ENCODE measurements around the gene MVB12A.

The MVB12A gene

DNA sequence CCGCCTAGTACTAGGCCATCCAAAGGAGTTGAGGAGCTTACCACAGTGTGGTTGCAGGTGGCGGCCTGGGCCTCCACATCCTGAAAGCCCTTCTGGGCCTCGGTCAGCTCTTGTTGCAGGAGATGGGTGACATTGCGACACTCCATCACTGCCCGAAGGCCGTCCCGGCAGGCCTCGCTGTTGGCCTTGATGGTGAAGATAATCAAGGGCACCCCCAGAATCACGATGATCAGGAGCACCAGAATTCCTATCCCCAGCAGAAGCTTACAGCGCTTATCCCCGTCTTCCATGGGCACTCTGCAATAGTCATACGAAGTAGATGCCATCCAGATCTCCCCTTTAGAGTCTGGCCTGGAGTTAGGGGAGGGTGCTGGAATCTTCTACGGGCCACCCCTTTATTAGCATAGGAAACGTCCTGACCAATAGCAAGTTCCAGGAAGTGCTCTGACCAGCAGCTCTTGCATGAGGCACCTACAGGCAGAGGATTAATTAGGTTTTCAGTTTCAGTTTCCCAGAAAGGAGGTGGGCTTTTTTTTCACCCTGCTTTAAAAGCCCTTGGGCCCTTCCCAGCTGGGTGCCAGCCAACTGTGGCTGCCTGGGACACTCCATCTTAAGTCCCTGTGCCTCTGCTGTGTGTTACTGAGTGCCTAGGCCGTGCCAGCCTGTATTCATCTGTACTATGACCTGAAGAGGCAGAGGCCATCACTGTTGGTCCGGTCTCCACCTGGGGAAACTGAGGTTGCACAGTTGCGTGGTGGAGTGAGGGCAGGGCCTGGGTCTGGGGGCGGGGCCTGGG is 14.4 kb upstream of the MVB12A start, which contains the start of gene BST2:
Gene BST2 (minus strand): TSS at position 381 of the 796 bp plus-strand sequence. CDS start 55 bp downstream, at position 326.
- DNase-seq, result peak; percentile 41 to 69

DNA sequence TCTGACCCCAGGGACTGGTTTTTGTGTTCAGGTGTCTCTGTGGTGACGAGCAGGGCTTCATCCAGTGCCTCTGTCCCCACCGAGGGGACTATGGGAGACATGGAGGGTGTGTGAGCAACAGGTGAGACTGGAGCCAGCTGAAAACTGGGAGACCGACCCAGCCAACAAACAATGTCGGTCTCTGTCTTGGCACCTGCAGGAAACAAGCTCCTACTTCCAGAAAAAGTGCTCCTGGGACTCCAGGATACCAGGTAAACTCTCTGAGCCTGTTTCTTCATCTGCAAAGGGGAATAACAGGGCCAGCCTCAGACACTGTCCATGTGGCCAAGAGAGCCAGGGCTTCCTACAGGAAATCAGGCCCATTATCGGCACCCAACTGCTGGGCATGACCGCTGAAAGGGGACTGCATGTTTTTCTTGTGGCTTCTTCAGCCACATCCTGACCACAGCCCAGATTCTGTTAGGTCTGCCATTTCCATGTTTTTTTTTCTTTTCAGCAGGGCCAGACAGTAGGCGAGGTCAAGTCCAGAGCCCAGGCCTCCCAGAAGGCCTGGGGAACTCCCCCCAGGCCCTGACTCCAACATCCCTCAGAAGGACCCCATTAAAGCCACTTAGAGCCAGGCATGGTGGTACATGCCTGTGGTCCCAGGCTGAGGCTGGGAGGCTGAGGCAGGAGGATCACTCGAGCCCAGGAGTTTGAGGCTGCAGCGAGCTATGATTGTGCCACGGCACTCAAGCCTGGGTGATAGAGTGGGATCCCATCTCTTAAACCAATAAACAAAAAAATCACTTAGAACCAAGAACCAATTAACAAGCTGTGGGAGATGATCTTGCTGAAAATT is 13.6 kb upstream of the MVB12A start:
- no peak for DNase-seq

DNA sequence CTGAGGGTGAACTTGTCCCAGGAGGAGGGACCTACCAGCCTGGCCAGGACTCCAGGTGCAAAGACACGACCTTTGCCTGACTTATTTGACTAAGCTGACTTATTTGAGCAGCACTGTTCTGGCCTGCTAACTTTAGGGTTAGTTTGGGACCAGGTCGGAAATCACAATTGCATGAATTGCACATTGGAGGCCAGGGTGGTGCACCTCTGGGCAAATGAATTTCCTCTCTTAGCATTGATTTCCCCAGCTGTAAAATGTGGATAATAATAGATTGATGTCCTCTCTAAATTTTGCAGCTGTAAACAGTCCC is 13.0 kb upstream of the MVB12A start:
- DNase-seq, result no peak

DNA sequence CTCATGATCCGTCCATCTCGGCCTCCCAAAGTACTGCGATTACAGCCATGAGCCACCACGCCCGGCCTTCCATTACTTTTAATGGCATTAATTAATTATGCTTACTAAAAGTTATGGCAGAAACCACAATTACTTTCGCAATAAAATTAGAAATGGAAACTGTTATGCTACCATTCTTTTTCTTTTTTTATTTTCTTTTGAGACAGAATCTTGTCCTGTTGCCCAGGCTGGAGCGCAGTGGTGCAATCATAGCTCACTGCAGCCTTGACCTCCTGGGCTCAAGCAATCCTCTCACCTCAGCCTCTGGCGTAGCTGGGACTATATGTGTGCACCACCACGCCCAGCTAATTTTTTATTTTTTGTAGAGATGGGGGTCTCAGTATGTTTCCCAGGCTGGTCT is 9.9 kb upstream of the MVB12A start:
- no peak for DNase-seq

DNA sequence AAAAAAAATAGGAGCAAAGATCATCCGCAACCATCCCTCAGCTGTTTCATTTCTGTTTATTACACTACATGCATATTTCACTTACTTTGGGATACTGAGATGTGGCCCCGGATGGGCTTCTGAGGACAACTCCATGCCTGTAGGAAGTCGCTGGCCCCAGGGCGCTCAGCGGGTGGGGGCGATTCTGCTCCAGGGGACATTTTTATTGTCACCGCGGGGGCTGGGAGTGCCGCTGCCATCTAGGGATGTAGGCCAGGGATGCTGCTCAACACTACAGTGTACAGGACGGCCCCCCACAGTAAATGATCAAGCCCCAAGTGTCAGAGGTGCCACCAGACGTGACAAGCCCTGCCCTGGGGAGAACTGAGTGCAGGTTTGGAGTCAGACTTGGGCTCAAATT is 8.0 kb upstream of the MVB12A start:
- DNase-seq, result no peak

DNA sequence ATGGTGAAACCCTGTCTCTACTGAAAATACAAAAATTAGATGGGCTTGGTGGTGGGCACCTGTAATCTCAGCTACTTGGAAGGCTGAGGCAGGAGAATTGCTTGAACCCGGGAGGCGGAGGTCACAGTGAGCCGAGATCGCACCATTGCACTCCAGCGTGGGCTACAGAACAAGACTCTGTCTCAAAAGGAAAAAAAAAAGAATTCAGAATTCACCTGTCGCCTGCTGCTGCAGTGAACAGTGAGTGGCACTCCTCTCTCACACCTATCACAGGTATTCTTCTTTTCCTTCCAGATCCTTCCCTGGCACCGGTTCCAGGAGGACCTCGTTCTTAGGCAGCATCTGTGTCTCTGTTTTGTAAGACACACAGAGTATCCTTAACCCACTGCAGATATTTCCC is 5.8 kb upstream of the MVB12A start:
- DNase-seq, result no peak

DNA sequence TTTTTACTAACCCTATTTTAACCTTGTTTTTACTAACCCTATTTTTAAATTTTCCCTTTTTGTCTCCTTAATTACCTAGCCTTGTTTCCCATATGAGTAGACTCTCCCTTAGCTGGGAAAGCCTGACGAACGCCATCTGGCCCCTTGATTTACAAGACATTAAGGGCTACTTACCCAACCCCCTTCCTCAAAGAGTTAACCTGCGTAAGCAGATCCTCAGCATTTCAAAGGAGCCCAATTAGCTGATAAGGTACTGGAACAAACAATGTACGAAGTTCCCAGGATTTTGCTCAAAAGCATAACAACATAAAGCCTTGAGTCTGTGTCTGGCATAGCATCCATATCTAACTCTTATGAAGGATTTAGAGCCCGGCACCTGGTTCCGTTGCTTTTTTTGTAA is 4.7 kb upstream of the MVB12A start:
- DNase-seq, result no peak

DNA sequence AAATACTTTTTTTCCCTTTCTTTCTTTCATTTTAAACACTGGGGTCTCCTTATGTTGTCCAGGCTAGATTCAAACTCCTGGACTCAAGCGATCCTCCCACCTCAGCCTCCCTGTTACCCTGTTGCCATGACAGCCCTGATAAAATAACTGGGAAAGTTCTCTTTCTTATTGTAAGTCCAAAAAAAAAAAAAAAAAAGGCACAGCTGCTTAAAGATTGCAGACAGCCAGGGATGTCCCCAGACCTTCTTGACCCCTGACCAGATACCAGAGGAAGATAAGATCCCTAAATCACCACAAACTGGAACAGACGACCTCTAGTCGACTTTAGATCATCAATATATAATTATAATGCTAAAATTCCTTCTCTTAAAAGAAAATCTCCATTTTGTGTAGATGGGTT is 1.1 kb upstream of the MVB12A start:
- no peak for DNase-seq

DNA sequence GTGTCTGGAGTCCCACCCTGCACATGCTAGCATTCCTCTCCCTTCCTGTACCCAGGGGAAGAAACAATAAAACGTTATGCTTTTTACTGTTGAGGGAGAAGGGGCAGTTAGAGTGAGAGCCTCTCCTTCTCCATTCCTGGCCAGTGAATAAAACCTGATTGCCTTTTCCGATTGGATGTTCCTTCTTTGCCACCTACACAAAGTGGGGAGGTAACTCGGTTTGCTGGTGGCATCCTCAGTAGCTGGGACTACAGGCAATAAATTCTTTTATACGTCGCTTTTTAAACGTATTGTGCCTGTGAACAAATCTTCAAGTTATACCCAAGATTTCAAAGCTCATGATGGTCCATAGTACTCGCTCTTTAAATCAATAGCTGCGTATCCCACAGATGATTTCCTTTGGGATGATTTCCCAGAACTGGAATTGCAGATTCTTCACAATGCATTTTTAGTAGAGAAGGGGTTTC is 660 bp upstream of the MVB12A start:
- no peak for DNase-seq

DNA sequence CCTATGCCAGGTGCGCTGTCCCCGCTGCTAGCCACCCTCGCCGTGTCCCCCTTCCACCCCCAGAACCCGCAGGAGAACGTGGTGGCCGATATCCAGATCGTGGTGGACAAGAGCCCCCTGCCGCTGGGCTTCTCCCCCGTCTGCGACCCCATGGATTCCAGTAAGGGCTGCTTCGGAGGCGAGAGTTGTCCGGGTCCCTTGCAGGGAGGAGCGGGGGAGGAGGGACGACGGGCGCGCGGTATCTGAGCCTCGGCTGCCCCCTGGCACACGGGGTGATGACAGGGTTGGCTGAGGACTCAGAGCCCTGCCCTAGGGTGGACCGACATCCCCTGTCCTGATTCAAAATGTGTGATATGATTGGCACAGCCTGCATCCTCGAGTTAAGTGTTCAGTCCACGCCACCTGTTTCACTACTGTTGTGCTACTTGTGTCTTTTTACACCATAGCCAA is 653 bp downstream of the MVB12A start:
- peak in 1 of 2 experiments; percentile 19 for DNase-seq

DNA sequence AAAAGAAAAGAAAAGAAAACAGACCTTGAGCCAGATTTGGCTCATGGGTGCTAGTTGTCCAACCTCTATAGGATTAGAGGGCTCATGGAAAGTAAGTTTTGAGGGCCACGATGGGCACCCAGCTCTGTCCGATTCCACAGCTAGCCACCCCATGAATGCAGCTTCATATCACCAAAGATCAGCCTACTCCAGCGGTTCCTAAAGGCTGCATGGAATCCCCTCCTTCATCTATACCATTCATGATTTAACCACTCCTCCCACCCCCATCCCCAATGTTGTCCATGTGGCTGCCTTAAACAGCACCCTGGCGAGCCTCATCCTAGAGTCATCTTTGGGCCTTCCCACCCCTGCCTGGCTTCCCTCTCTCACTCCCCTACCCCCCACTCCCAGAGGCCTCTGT is 2.1 kb downstream of the MVB12A start:
- no peak for DNase-seq

DNA sequence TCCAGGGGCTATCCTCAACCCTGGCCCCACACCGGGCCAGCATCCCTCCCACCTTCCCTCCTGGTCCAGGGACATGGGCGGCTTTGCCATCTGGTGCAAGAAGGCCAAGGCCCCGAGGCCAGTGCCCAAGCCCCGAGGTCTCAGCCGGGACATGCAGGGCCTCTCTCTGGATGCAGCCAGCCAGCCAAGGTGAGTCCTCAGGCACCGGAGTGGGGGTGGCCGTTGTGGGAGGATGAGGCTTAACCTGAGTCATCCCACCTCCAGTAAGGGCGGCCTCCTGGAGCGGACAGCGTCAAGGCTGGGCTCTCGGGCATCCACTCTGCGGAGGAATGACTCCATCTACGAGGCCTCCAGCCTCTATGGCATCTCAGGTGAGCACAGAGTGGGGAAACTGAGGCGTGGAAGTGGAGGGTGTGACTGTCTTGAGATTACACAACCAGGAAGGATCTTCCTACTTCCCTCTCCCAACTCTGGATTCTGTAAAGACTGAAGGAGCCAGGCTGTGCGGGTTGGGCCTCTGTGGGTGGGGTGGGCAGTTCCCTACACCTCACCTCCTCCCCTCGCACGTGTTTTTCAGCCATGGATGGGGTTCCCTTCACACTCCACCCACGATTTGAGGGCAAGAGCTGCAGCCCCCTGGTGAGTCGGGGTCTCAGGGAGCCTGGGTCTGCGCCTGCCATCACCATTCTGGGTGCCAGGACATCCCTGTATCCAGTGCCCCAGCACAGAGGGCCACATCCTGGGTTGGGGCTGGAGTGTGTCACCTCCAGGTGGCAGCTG is 3.8 kb downstream of the MVB12A start:
- no peak for DNase-seq

DNA sequence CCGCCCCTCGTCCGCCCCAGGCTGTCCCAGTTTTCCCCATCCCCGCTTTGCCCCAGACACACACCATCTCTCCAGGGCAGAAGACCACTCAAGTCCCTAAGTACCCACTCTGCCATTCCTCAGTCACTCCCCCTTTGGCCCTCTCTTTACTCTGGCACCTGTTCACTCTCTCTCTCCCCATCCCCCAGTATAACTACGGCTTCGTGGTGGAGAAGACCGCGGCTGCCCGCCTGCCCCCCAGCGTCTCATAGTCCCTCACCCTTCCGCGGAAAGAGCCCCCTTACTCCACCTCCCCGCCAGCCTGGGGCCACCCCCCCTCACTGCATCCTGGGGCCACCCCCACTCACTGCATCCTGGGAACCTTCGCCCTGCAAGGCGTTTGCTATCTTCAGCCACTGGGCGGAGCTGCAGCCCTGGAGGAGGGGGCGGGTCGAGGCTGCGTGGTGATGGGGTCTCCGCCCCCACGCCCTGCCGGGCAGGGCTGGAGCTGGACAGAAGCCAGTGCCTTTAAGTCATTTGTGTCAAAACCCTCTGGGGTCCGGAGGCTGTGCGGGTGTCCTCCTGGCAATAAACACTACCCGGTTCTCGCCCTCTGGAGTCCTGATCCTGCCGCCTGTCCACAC is 5.0 kb downstream of the MVB12A start:
- no peak for DNase-seq

DNA sequence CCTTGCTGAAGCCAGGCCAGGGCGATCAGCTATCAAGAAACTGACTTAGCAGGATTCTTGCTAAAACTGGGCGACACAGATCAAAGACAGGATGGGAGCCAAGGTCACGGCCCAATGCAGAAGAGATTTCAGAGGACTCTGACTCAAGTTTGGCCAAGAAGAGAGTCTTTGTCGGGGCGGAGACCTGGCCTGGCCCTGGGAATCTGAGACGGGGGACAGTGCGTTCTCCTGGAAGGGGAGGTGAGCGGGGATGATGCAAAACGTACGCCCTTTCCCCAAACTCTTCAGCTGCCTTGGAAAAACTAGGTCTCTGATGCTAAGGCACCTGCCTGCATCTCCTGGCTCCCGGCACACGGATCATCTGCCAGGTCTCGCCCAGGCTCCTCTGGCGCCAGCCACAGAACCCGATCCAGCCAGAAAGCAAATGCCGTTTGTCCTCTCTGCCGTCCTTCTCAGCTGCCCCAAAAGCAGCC is 9.8 kb downstream of the MVB12A start:
- DNase-seq, result no peak

DNA sequence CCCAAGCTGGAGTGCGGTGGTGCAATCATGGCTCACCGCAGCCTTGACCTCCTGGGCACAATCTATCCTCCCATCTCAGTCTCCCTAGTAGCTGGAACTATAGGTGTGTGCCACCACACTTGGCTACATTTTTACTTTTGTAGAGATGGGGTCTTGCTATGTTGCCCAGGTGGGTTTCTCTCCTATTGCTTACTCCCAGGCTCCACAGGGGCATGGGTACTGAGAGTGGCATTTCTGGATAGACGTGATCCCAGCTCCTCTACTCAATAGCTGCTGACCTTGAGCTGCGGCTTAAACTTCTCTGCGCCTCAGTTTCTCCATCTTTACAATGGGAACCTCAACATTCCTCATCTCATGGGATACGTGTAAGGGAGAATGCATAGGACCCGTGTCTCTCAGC is 11.6 kb downstream of the MVB12A start:
- DNase-seq, result no peak

DNA sequence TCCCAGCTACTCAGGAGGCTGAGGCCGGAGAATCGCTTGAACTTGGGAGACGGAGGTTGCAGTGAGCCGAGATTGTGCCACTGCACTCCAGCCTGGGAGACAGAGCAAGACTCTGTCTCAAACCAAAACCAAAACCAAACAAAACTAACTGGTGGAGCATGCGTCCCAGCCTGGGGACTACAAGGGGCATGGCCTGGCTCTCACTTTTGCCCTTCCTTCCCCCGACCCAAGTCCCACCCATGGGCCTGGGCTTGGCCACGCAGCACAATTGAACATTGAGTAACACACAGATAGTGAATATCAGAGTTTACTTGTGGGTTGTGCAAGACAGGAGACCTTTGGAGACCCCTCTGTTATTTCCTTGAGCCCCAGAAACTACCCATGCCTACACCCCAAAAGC is 15.4 kb downstream of the MVB12A start:
- DNase-seq, result no peak

DNA sequence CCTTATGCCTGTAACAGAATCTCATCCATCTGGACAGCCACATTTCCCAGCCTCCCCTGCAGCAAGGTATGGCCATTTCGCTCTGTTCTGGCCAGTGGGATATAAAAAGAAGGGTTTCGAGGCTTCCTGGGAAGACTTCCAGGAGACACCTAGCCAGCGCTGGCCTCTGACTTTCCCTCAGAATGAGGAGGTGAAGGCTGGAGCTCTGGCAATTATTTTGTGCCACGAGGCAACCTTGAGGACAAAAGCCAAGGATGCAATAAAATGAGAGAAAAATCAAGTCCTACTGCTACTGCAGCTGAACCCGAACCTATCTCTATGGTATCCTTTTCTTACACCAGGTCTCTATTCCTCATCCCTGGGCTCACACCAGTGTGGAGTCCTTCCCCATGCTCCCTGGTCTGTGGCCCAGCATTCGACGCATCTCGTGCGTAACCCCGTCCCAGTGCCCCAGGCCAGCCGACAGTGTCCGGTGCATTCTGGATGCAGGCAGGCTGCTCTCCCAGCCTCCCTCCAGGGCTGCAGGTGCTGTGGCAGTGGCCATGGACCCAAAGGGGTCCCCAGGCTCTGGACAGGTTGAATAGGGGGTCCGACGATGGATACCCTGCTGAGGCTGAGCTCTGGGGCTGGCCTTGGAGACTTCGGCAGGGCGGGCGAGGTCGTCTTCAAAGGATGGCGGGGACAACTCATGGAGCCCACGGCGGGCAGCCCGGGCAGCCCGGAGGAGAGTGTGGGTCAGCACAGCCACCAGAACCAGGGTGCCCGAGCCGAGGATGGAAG is 16.4 kb downstream of the MVB12A start:
- no peak for DNase-seq

DNA sequence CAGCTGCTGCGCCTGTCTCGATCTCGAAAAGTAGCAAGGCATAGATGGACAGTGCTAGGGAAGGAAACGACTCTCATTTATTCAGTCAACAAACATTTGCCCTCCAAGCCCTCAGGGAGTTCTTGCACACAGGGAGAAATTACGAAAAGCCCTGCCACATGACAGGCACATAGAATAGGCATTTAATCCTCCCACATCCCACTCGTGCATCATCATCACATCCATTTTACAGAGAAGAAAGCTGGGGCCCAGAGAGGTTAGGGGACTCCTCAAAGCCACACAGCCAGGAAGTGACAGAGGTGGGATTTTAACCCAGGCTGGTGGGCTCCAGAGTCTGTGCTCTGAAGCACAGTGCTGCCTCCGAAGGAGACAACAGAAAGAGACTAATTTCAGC is 17.0 kb downstream of the MVB12A start:
- DNase-seq, result no peak

DNA sequence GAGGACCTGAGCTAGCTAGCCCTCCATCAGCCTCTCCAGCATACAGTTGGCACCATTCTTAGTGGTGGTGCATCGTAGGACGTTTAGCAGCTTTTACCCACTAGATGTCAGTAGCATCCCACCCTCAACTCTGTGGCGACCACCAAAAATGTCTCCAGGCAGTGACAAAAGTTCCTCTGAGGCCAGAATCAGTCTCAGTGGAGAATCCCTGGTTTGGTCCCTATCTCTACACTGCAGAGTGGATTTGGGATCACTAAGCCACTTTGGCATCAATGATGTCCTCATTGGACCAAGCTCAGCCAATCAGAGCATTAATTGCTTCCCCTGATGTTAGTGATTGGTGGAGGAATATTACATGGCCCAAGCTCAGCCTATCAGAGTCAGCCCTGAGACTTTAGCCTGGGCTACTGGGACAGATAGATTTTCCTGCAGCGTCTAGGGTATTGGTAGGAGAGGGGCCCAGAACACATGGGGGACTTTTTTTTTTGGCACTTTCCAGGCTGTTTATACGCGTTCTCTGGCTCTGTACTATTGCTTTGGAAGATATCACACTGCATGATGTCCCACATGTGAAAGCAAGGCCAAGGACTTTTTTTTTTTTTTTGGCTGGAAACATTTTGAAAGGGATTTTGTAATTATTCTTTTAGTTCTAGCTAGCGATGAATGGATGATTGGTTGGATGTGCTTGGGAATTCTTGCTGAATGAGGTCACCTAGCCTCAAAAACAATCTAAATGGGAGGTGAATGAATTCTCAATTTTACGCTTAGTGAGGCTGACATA is 21.6 kb downstream of the MVB12A start:
- DNase-seq, result peak in 1 of 2 experiments; percentile 9

DNA sequence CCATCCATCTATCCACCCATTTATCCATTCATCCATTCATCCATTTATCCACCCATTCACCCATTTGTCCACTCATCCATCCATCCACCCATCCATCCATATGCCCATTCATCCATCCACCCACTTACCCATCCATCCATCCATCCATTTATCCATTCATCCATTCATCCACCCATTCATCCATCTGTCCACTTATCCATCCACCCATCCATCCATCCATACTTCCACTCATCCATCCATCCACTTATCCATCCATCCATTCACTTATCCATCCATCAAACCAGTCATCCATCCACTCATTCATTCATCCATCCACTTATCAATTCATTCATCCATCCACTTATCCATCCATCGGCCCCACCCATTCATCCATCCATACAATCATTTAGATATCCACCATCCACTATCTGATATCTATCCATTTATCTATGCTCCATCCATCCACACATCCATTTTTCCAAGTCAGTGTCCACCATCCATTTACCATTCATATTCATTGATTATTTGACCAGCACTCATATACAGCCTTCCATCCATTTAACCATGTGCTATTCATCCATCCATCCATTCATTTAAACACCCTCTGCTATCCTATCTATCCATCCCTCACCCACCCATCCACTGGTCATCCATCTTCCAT is 25.8 kb downstream of the MVB12A start:
- DNase-seq, result no peak
